ENCODE measurements around the gene COL23A1. TPM values are rescaled to one million over a fixed set of nuclear protein-coding genes. Genes with fewer than 3 reads are reported as not detected.

COL23A1 gene
- total RNA-seq, 2 experiments from 2014 or later = 0.63 to 0.68 TPM

DNA sequence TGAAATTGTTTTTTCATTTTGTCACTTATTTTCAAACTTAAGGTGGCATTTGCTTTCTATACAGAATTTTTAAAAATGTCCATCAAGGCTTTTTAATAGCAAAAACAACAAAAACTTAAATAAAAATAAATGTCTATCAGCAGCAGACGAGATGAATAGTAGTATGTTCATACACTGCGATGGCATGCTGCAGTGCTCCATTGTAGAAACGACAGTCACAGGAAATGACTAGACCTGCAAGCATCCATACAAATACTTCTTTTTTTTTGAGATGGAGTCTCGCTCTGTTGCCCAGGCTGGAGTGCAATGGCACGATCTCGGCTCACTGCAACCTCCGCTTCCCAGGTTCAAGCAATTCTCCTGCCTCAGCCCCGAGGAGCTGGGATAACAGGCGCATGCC is 41.4 kb downstream of the COL23A1 start:
- no peaks in the 10 kb centered on the region for H3K4me1 Mint-ChIP-seq (ENCODE audit: low read depth)
- H3K27ac Mint-ChIP-seq = no peak overlapping the region
- no peak overlapping the region for H3K4me3 Mint-ChIP-seq
- no peak for ATAC-seq
- CTCF ChIA-PET = interaction anchor here (1.4 kb wide), 1 partner anchor 16 kb away, joined by 4 read pairs; no protein-coding TSS in a partner anchor
- no peak for DNase-seq
- peaks cover under 1% of the 10 kb centered on the region for H3K27me3 Mint-ChIP-seq (ENCODE audit: low read depth)
- no peaks in the 10 kb centered on the region for H3K9me3 Mint-ChIP-seq (ENCODE audit: insufficient read depth)
- POLR2A ChIA-PET = no interaction called here
- no peaks in the 10 kb centered on the region for H3K36me3 Mint-ChIP-seq (ENCODE audit: low read depth)

DNA sequence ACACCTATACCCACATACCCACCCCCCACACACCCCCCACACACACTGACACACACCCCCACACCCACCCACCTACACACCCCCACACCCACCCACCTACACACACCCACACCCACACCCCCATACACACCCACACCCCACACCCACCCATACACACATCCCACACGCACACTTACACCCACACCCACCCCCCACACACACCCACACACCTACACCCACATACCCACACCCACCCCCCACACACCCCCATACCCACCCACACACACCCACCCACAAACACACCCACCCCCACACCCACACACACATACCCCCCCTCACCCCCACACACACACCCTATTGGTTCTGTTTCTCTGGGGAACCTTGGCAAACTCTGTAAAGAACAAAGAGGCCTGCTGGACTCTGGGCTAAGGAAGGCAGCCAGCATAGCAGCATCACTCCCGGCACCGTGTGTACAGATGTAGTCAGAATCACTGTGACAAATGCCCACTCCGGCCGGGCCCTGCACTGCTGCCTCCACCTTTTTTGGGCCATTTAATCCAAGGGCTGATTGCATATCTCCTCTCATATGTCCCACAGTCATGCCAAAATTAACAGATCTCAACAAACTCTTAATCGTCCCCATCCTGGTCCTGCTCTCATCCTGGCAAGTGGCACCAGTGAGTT is 42.3 kb downstream of the COL23A1 start:
- Mint-ChIP-seq H3K9me3 (ENCODE audit: insufficient read depth) (no peaks in the 10 kb centered on the region), H3K4me1 (ENCODE audit: low read depth) (no peaks in the 10 kb centered on the region), H3K27ac (no peak overlapping the region), H3K36me3 (ENCODE audit: low read depth) (no peaks in the 10 kb centered on the region), H3K27me3 (ENCODE audit: low read depth) (no peaks in the 10 kb centered on the region), H3K4me3 (no peak overlapping the region)
- ATAC-seq (no peak), DNase-seq (no peak)
- ChIA-PET CTCF (no interaction called here), POLR2A (no interaction called here)

GRCh38 chr5:178547052-178547666 is 43.0 kb downstream of the COL23A1 start:
- H3K27ac Mint-ChIP-seq = no peak overlapping the region
- H3K36me3 Mint-ChIP-seq (ENCODE audit: low read depth) = no peaks in the 10 kb centered on the region
- H3K27me3 Mint-ChIP-seq (ENCODE audit: low read depth) = no peaks in the 10 kb centered on the region
- POLR2A ChIA-PET = no interaction called here
- no peak for ATAC-seq
- H3K9me3 Mint-ChIP-seq (ENCODE audit: insufficient read depth) = no peaks in the 10 kb centered on the region
- no peak for DNase-seq
- CTCF ChIA-PET = no interaction called here
- H3K4me3 Mint-ChIP-seq = no peak overlapping the region
- H3K4me1 Mint-ChIP-seq (ENCODE audit: low read depth) = no peaks in the 10 kb centered on the region

GRCh38 chr5:178546675-178547033 is 43.5 kb downstream of the COL23A1 start:
- Mint-ChIP-seq H3K36me3 (ENCODE audit: low read depth) (no peaks in the 10 kb centered on the region), H3K4me1 (ENCODE audit: low read depth) (no peaks in the 10 kb centered on the region), H3K27me3 (ENCODE audit: low read depth) (no peaks in the 10 kb centered on the region), H3K27ac (no peak overlapping the region), H3K9me3 (ENCODE audit: insufficient read depth) (no peaks in the 10 kb centered on the region), H3K4me3 (no peak overlapping the region)
- CTCF ChIA-PET = no interaction called here
- DNase-seq (no peak), ATAC-seq (no peak)
- POLR2A ChIA-PET = no interaction called here

DNA sequence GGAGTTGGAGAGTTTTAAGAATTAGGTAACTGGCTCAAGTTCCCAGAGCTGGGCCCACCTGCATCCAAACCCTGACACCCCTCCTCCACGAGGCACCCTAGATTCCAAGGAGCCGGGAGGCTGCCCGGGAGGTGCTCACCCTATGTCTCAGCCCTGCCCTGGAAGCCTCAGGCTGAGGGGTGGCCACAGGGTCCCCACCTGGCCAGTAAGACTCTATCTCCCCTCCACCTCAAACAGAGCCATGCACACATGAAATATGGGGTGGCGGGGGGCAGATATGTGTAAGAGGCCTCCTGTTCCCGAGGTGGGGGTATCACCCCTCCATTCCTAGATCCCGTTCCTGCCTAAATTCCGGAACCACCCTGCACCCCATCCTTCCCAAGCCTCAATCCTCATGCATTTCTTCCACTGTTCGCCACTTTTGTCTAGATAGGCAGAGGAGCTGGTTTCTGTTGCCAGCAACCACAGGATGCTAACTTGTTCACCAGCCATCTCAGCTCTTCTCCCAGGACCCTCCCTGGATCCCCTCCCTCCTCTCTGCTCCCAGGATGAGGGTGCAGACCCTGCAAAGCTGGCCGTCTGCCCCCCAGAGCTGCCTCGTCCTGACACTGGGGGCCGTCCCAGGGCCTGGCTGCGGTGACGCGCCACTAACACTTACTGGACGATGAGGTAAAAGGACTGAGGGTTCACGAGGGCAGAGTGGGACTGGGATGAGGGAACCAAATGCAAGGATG is 44.1 kb downstream of the COL23A1 start:
- H3K4me1 Mint-ChIP-seq (ENCODE audit: low read depth) = no peaks in the 10 kb centered on the region
- H3K9me3 Mint-ChIP-seq (ENCODE audit: insufficient read depth) = no peaks in the 10 kb centered on the region
- no peaks in the 10 kb centered on the region for H3K27me3 Mint-ChIP-seq (ENCODE audit: low read depth)
- ChIA-PET POLR2A (no interaction called here), CTCF (no interaction called here)
- H3K36me3 Mint-ChIP-seq (ENCODE audit: low read depth) = no peaks in the 10 kb centered on the region
- ATAC-seq (no peak), DNase-seq (no peak)
- no peak overlapping the region for H3K4me3 Mint-ChIP-seq
- H3K27ac Mint-ChIP-seq = no peak overlapping the region

DNA sequence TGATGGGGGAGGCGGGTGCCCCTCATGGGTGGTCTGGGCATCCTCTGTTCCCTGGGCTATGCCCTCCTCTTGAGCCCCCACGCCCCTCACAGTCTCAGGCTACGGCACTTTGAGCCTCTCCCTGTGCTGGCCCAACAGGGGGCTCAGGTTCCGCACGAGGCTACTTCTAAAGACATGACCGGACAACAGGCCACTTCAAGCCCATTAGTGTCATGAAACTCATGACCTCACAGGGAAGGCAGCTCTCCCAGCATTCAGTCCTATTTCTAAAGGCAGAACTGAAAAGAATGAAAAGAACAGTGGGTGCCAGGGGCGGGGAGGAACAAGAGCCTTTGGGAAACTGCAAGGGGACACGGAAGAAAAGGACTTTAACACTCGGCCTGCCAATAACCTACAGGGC is 45.0 kb downstream of the COL23A1 start:
- Mint-ChIP-seq H3K4me1 (ENCODE audit: low read depth) (no peaks in the 10 kb centered on the region), H3K27me3 (ENCODE audit: low read depth) (no peaks in the 10 kb centered on the region), H3K27ac (no peak overlapping the region), H3K36me3 (ENCODE audit: low read depth) (no peaks in the 10 kb centered on the region), H3K9me3 (ENCODE audit: insufficient read depth) (no peaks in the 10 kb centered on the region), H3K4me3 (no peak overlapping the region)
- DNase-seq (no peak), ATAC-seq (no peak)
- ChIA-PET POLR2A (no interaction called here), CTCF (no interaction called here)

- no peaks in the 10 kb centered on the region for H3K9me3 Mint-ChIP-seq (ENCODE audit: insufficient read depth)
- no peak overlapping the region for H3K4me3 Mint-ChIP-seq
- POLR2A ChIA-PET = no interaction called here
- DNase-seq (no peak), ATAC-seq (no peak)
- H3K27me3 Mint-ChIP-seq (ENCODE audit: low read depth) = no peaks in the 10 kb centered on the region
- H3K36me3 Mint-ChIP-seq (ENCODE audit: low read depth) = no peaks in the 10 kb centered on the region
- no peak overlapping the region for H3K27ac Mint-ChIP-seq
- H3K4me1 Mint-ChIP-seq (ENCODE audit: low read depth) = no peaks in the 10 kb centered on the region
- CTCF ChIA-PET = no interaction called here
Measured at GRCh38 chr5:178544166-178544834, 45.9 kb downstream of the COL23A1 start.

DNA sequence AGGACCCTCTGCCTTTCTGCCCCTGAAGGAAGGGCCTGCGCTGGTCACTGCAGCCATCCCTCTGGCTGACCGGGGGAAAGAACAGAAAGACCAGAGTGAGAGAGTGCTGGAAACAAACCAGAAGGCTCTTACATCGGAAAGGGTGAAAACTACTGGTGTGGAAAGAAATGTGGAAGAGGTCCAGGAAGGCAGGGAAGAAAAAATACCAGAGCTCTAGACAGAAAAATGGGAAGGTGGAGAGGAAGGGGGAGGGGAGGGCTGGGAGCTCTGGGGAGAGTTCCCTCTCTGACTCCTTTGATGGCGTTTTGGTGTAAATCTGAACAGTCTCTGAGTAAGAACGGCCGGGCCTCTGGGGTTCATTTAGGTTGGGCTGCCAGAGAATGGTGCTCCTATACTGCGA is 47.7 kb downstream of the COL23A1 start:
- Mint-ChIP-seq H3K9me3 (ENCODE audit: insufficient read depth) (no peaks in the 10 kb centered on the region), H3K27ac (no peak overlapping the region), H3K4me3 (no peak overlapping the region), H3K27me3 (ENCODE audit: low read depth) (no peaks in the 10 kb centered on the region), H3K4me1 (ENCODE audit: low read depth) (no peaks in the 10 kb centered on the region), H3K36me3 (ENCODE audit: low read depth) (no peaks in the 10 kb centered on the region)
- ATAC-seq = no peak
- ChIA-PET POLR2A (no interaction called here), CTCF (interaction anchor here (0.6 to 1.6 kb wide), 3 partner anchors 81 to 864 kb away, joined by 4 to 6 read pairs (median 4); no protein-coding TSS in a partner anchor)
- no peak for DNase-seq

DNA sequence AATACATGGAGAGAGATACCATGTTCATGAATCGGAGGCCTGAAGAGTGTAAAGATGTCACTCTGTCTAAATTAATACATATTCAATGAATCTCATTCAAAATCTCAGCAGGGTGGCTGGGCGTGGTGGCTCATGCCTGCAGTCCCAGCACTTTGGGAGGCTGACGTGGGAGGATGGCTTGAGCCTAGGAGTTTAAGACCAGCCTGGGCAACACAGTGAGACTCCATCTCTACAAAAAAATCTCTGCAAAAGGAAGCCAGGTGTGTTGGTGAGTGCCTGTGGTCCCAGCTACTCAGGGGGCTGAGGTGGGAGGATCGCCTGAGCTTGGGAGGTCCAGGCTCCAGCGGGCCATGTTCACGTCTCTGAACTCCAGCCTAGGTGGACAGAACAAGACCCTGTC is 49.7 kb downstream of the COL23A1 start:
- no peak for ATAC-seq
- H3K27me3 Mint-ChIP-seq (ENCODE audit: low read depth) = no peaks in the 10 kb centered on the region
- CTCF ChIA-PET = no interaction called here
- no peaks in the 10 kb centered on the region for H3K36me3 Mint-ChIP-seq (ENCODE audit: low read depth)
- no peaks in the 10 kb centered on the region for H3K4me1 Mint-ChIP-seq (ENCODE audit: low read depth)
- no peak overlapping the region for H3K4me3 Mint-ChIP-seq
- POLR2A ChIA-PET = no interaction called here
- no peak overlapping the region for H3K27ac Mint-ChIP-seq
- H3K9me3 Mint-ChIP-seq (ENCODE audit: insufficient read depth) = no peaks in the 10 kb centered on the region
- DNase-seq = no peak

DNA sequence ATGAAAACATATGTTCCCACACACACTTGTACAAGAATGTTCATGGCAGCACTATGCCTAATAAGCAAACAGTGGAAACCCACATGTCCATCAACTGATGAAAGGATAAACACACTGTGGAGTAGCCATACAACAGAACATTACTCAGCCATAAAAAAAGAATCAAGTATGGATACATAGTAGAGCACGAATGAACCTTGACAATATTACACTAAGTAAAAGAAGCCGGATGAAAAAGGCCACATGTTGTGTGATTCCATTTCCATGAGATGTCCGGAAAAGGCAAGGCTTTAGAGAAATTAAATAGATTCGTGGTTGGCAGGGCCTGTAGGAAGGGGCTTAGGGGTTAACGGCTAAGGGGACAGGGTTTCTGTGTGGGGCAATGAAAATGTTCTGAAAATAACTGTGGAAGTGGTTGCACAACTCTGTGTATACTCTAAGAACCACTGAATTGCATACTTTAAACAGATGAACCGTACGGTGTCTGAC is 51.4 kb downstream of the COL23A1 start:
- POLR2A ChIA-PET = no interaction called here
- no peak for DNase-seq
- Mint-ChIP-seq H3K36me3 (ENCODE audit: low read depth) (no peaks in the 10 kb centered on the region), H3K4me3 (no peak overlapping the region), H3K4me1 (ENCODE audit: low read depth) (no peaks in the 10 kb centered on the region), H3K27me3 (ENCODE audit: low read depth) (no peaks in the 10 kb centered on the region), H3K9me3 (ENCODE audit: insufficient read depth) (no peaks in the 10 kb centered on the region), H3K27ac (no peak overlapping the region)
- CTCF ChIA-PET = no interaction called here
- no peak for ATAC-seq

DNA sequence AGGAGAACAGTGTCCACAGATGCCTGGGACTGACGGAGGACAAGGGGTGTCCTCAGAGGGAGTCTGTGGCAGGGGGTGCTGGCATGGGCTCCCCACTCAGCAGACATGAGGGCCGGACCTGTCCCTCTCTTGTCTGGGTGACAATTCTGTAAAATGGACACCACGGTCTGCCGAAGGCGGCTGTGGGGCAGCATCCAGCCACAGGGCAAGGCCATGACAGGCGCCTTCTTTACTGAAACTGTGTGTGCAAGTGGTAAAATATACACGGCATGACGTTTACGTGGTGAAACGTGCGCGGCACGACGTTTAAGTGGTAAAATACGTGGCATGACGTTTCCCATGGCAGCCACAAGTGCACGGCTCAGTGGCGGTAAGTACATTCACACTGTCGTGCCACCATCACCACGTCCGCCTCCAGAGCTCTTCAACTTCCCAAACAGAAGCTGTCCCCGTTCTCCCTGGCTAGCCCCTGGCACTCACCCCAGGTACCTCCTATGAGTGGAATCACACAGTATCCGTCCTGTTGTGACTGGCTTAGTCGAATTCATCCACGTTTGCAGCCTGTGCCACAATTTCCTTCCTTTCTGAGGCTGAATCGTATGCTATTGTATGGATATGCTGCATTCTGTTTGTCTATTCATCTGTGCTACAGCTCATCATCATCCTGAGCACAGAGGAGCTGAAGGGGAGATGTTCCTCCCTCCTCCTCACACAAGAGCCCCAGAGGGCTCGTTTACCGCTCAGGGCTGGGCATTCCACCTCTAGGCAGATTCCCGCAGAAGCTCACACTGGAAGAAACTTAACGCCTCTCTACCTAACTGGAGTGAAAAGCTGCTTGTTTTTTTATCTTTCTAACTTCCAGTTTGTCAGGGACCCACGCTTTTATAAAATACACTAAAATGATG is 52.5 kb downstream of the COL23A1 start:
- no peaks in the 10 kb centered on the region for H3K36me3 Mint-ChIP-seq (ENCODE audit: low read depth)
- CTCF ChIA-PET = no interaction called here
- H3K27me3 Mint-ChIP-seq (ENCODE audit: low read depth) = no peaks in the 10 kb centered on the region
- H3K9me3 Mint-ChIP-seq (ENCODE audit: insufficient read depth) = no peaks in the 10 kb centered on the region
- no peak for ATAC-seq
- H3K4me3 Mint-ChIP-seq = no peak overlapping the region
- no peak overlapping the region for H3K27ac Mint-ChIP-seq
- POLR2A ChIA-PET = no interaction called here
- no peaks in the 10 kb centered on the region for H3K4me1 Mint-ChIP-seq (ENCODE audit: low read depth)
- no peak for DNase-seq

Measured in activated CD8-positive, alpha-beta T cell treated with anti-CD3 and anti-CD28 coated beads, Interleukin-2, amount 10 ng/mL, durations not matched to agents 7 days and 5 days (primary cell).